Measurements from ENCODE around the gene C19orf47. TPM values are rescaled to one million over a fixed set of nuclear protein-coding genes. Genes with fewer than 3 reads are reported as not detected.

The C19orf47 gene
- total RNA-seq, 1 experiment from 2014 or later: 18.0 TPM

DNA sequence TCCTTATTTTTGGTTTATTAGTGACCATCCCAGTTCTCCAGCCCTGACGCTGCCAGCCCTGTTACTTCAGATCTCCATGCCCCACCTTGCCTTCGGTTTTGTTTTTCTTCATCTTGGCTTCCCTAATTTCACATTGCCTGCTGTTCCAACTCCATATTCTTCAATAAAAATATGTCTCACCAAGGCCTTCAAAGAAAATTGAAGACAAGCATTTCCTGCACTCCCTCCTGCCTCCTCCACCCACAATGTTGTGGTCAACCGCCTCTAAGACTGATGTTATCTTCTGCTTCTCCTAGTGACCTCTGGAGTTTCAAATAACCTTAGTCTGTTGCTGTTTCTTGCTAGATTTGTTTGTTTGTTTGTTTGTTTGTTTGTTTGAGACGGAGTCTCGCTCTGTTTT is 14.9 kb upstream of the C19orf47 start:
- ChIA-PET CTCF (no interaction called here), POLR2A (no interaction called here), RAD21 (ENCODE audit: low non-redundant PET in 1 of 2, low total read pairs in 2 of 2, uncharacterized antibody in 2 of 2, unreplicated experiment in 2 of 2) (no interaction called here)
- H3K4me3 ChIP-seq (replicated peaks in 1 of 2; ENCODE audit: low read depth in 1 of 2, low read length in 2 of 2): no peak overlapping the region
- H3K79me2 ChIP-seq (ENCODE audit: insufficient read depth, low read length): no peaks in the 10 kb centered on the region
- H4K20me1 ChIP-seq (ENCODE audit: insufficient read depth): no peaks in the 10 kb centered on the region
- no peak overlapping the region for H3K9ac ChIP-seq (ENCODE audit: low read length)
- no peaks in the 10 kb centered on the region for H3K9me2 ChIP-seq (ENCODE audit: insufficient read depth)
- no peaks in the 10 kb centered on the region for H3K27me3 ChIP-seq (ENCODE audit: insufficient read depth, low read length)
- DNase-seq (ENCODE audit: low read depth, low spot score) (no peak), ATAC-seq (no peak)
- no peaks in the 10 kb centered on the region for H3K9me3 ChIP-seq (ENCODE audit: control insufficient read depth in 1 of 2, insufficient read depth in 1 of 2, low read depth in 1 of 2, low read length in 2 of 2)
- H3K4me1 ChIP-seq (ENCODE audit: control insufficient read depth in 1 of 2, insufficient read depth in 2 of 2, low read length in 2 of 2): no peaks in the 10 kb centered on the region
- H3K27ac ChIP-seq (ENCODE audit: low read depth, low read length): no peak overlapping the region
- intact Hi-C loops (cut with micrococcal nuclease): no loop called here
- no peak overlapping the region for H3K4me2 ChIP-seq (ENCODE audit: low read length)
- peaks cover 0 to 5% of the 10 kb centered on the region in 2 experiments; a peak in 2 of 4 replicates for H3K36me3 ChIP-seq (ENCODE audit: control insufficient read depth in 1 of 2, insufficient read depth in 2 of 2, low read length in 2 of 2)
- BruUV-seq (replicated peaks): no TSS peak
- H2AFZ ChIP-seq (ENCODE audit: low read depth, low read length, poor library complexity, severe bottlenecking): no peak overlapping the region
- no peak for TF ChIP-seq RAD21 (IDR thresholded peaks at IDR 0.05; ENCODE audit: low read depth)
- TF ChIP-seq CEBPB (IDR thresholded peaks at IDR 0.05; ENCODE audit: low read depth): no peak
- no peak for TF ChIP-seq ZNF274 (IDR thresholded peaks at IDR 0.05; ENCODE audit: low read depth, low read length)
- no peak for TF ChIP-seq EZH2phosphoT487 (IDR thresholded peaks at IDR 0.05; ENCODE audit: borderline replicate concordance)
- TF ChIP-seq ZFX (IDR thresholded peaks at IDR 0.05): no peak
- TF ChIP-seq SRF (IDR thresholded peaks at IDR 0.05; ENCODE audit: low read depth): no peak
- no peak for TF ChIP-seq YY1 (IDR thresholded peaks at IDR 0.05; ENCODE audit: extremely low read depth, insufficient replicate concordance, low read depth, low read length)
- no peak for TF ChIP-seq CBX3 (IDR thresholded peaks at IDR 0.05; ENCODE audit: low read depth)
- TF ChIP-seq SIN3A (IDR thresholded peaks at IDR 0.05; ENCODE audit: low read depth): no peak
- TF ChIP-seq CTCF (IDR thresholded peaks at IDR 0.05 in 2 of 3, conservative IDR thresholded peaks at IDR 0.05 in 1 of 3; ENCODE audit: borderline replicate concordance in 1 of 3, insufficient read depth in 1 of 3, low read depth in 2 of 3, low read length in 2 of 3): no peak
- TF ChIP-seq ELF1 (IDR thresholded peaks at IDR 0.05; ENCODE audit: borderline replicate concordance, low read depth): no peak
- no peak for TF ChIP-seq POLR2AphosphoS5 (IDR thresholded peaks at IDR 0.05; ENCODE audit: low read depth, low read length)
- TF ChIP-seq, protein P1, sequence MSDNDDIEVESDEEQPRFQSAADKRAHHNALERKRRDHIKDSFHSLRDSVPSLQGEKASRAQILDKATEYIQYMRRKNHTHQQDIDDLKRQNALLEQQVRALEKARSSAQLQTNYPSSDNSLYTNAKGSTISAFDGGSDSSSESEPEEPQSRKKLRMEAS (IDR thresholded peaks at IDR 0.05): no peak
